SK-N-SH (cell line): ENCODE measurements around the gene GBX2. TPM values are rescaled to one million over a fixed set of nuclear protein-coding genes. Genes with fewer than 3 reads are reported as not detected.
A peak's percentile ranks its signal among the peaks of the same experiment; 100 is the strongest.

Experiments used
- CTCF ChIA-PET: fragments of 300-600, 350-600 bp; formaldehyde crosslinking; extraction: SDS; loops from one replicate; lab custom pipeline; 2021; lab: Yijun Ruan, JAX
- POLR2A ChIA-PET: fragments of 350-600 bp; sonication (Branson Sonifier 250); formaldehyde crosslinking; extraction: SDS; loops from one replicate; lab custom pipeline; 2020; ENCODE audit warnings: antibody characterized with exemption, inconsistent platforms; lab: Yijun Ruan, JAX
- DNase-seq: peaks from one replicate; pipeline ENCODE4 v3.0.0; 2012
- H2AFZ ChIP-seq: fragments of 200-600 bp; sonication (generic); 2 replicates; pipeline ENCODE4 v1.8.1; 2016; ENCODE audit warnings: antibody characterized with exemption, mild to moderate bottlenecking, low read depth
- H3F3A ChIP-seq: fragments of 200-600 bp; sonication (generic); replicated peaks from 2 replicates; pipeline ENCODE3; 2016; ENCODE audit warnings: antibody characterized with exemption, mild to moderate bottlenecking; ENCODE audit not compliant: insufficient read depth
- H3K27ac ChIP-seq, 2 experiments: fragments of 200-500 bp in 1 of 2; fragments of 200-600 bp in 1 of 2; sonication (Bioruptor generic) in 1 of 2; sonication (generic), shearing (Covaris generic) in 1 of 2; 2 replicates each; pipeline versions ENCODE4 v1.5.1 to v1.6.1; 2014 to 2016; ENCODE audit warnings: low read depth in 2 of 2, inconsistent platforms in 1 of 2, low read length in 1 of 2, mild to moderate bottlenecking in 1 of 2, mixed read lengths in 1 of 2
- H3K27me3 ChIP-seq: fragments of 200-600 bp; sonication (generic), shearing (Covaris generic); 2 replicates; pipeline ENCODE4 v1.6.1; 2016; ENCODE audit warnings: mixed run types; ENCODE audit not compliant: insufficient read depth
- H3K36me3 ChIP-seq, 2 experiments: fragments of 200-500 bp in 1 of 2; fragments of 200-600 bp in 1 of 2; sonication (Bioruptor generic) in 1 of 2; sonication (generic) in 1 of 2; replicated peaks in 1 of 2; 2 replicates each; pipeline versions ENCODE3 to v1.5.1; 2014 to 2016; ENCODE audit warnings: low read length in 1 of 2, mild to moderate bottlenecking in 1 of 2; ENCODE audit not compliant: insufficient read depth in 2 of 2, control insufficient read depth in 1 of 2
- H3K4me1 ChIP-seq, 2 experiments: fragments of 200-500 bp in 1 of 2; fragments of 200-600 bp in 1 of 2; sonication (Bioruptor generic) in 1 of 2; sonication (generic), shearing (Covaris generic) in 1 of 2; 2 replicates each; pipeline versions ENCODE4 v1.5.1 to v1.6.1; 2014 to 2016; ENCODE audit warnings: low read depth in 1 of 2, low read length in 1 of 2, mixed run types in 1 of 2; ENCODE audit not compliant: insufficient read depth in 2 of 2, control insufficient read depth in 1 of 2
- H3K4me2 ChIP-seq: fragments of 200-600 bp; sonication (generic), shearing (Covaris generic); 2 replicates; pipeline ENCODE4 v1.6.1; 2017; ENCODE audit warnings: mixed run types
- H3K4me3 ChIP-seq, 2 experiments: fragments of 200-500 bp in 1 of 2; fragments of 200-600 bp in 1 of 2; sonication (Bioruptor generic) in 1 of 2; sonication (generic), shearing (Covaris generic) in 1 of 2; 2 replicates each; pipeline versions ENCODE4 v1.5.1 to v1.8.1; 2014 to 2016; ENCODE audit warnings: low read depth in 2 of 2, inconsistent platforms in 1 of 2, low read length in 1 of 2, mild to moderate bottlenecking in 1 of 2, mixed read lengths in 1 of 2, moderate library complexity in 1 of 2
- H3K79me2 ChIP-seq: fragments of 200-600 bp; sonication (generic); 2 replicates; pipeline ENCODE4 v1.8.1; 2017; ENCODE audit warnings: mild to moderate bottlenecking; ENCODE audit not compliant: insufficient read depth
- H3K9ac ChIP-seq: fragments of 200-600 bp; sonication (generic); 2 replicates; pipeline ENCODE4 v1.6.1; 2017; ENCODE audit warnings: mixed run types
- H3K9me2 ChIP-seq: fragments of 200-600 bp; sonication (generic); 2 replicates; pipeline ENCODE4 v1.6.1; 2017; ENCODE audit warnings: mixed run types
- H3K9me3 ChIP-seq: fragments of 200-600 bp; sonication (generic); 2 replicates; pipeline ENCODE4 v1.6.1; 2017; ENCODE audit warnings: mixed run types, mild to moderate bottlenecking, moderate library complexity
- H4K20me1 ChIP-seq: fragments of 200-600 bp; sonication (generic); 2 replicates; pipeline ENCODE4 v1.6.1; 2017; ENCODE audit warnings: mild to moderate bottlenecking, mixed run types; ENCODE audit not compliant: insufficient read depth
- EP300 ChIP-seq, 2 experiments: IDR thresholded peaks; 2 replicates each; pipeline versions ENCODE4 v1.4.0 to v1.6.1; 2012; ENCODE audit warnings: borderline replicate concordance in 1 of 2, low read depth in 1 of 2, low read length in 1 of 2
- FOSL2 ChIP-seq: IDR thresholded peaks from 2 replicates; pipeline ENCODE4 v1.4.0; 2012; ENCODE audit warnings: low read depth, mild to moderate bottlenecking, moderate library complexity, borderline replicate concordance
- GATA2 ChIP-seq: sonication (generic); formaldehyde crosslinking; IDR thresholded peaks from 2 replicates; pipeline ENCODE4 v1.5.0; 2020; ENCODE audit warnings: mild to moderate bottlenecking, missing genetic modification reagents
- JUND ChIP-seq: IDR thresholded peaks from 2 replicates; pipeline ENCODE4 v1.4.0; 2012
- MEF2A ChIP-seq: IDR thresholded peaks from 2 replicates; pipeline ENCODE4 v1.4.0; 2012; ENCODE audit warnings: low read depth, borderline replicate concordance
- PBX3 ChIP-seq: IDR thresholded peaks from 2 replicates; pipeline ENCODE4; 2012
- RAD21 ChIP-seq: IDR thresholded peaks from 2 replicates; pipeline ENCODE4 v1.6.1; 2012; ENCODE audit warnings: mild to moderate bottlenecking, low read length
- RCOR1 ChIP-seq: fragments of 150-350 bp; IDR thresholded peaks from 2 replicates; pipeline ENCODE4 v1.6.1; 2017; ENCODE audit warnings: antibody characterized with exemption, low read length
- RXRA ChIP-seq: IDR thresholded peaks from 2 replicates; pipeline ENCODE4 v1.4.0; 2012; ENCODE audit warnings: low read depth, mild to moderate bottlenecking, borderline replicate concordance
- SMC3 ChIP-seq: IDR thresholded peaks from 2 replicates; pipeline ENCODE4 v1.6.1; 2012; ENCODE audit warnings: low read depth, low read length, improper control_type of control experiment
- TAF1 ChIP-seq: IDR thresholded peaks from 2 replicates; pipeline ENCODE4 v1.6.1; 2012; ENCODE audit warnings: low read depth, mild to moderate bottlenecking, low read length, moderate library complexity, borderline replicate concordance
- TCF12 ChIP-seq: IDR thresholded peaks from 2 replicates; pipeline ENCODE4 v1.4.0; 2012
- TEAD4 ChIP-seq: IDR thresholded peaks from 2 replicates; pipeline ENCODE4 v1.4.0; 2012; ENCODE audit warnings: mild to moderate bottlenecking, borderline replicate concordance; ENCODE audit not compliant: insufficient read depth
- YY1 ChIP-seq: IDR thresholded peaks from 2 replicates; pipeline ENCODE4 v1.4.0; 2012; ENCODE audit warnings: low read depth, mild to moderate bottlenecking
- WGBS: methylation state at CpG from one replicate; pipeline ENCODE4 v1.1.6; 2017; ENCODE audit warnings: low lambda C conversion rate; 5-methylcytosine and 5-hydroxymethylcytosine counted together
- polyA plus RNA-seq, 3 experiments: library from polyadenylated mRNA; depleted of rRNA; stranded (reverse); fragments of >200 nt; gene quantifications; 2 replicates each; pipeline ENCODE4 v1.2.3, GENCODE V29; 2012

GBX2 gene
- polyA plus RNA-seq, 1 of the 3 experiments (the other 2 are of a cell fraction) = 0.16 TPM

- Histone ChIP-seq H3K36me3 (no peaks in the 10 kb centered on the region), H3K4me2 (peak overlapping the region; percentile 71; the same call in 1 of the 2 replicates), H3F3A (no peaks in the 10 kb centered on the region), H3K27ac (no peak overlapping the region), H3K9me3 (no peaks in the 10 kb centered on the region), H3K4me3 (peak overlapping the region; percentile 27 to 52), H3K4me1 (peaks cover 0 to 12% of the 10 kb centered on the region in 2 experiments; a peak in 2 of 4 replicates), H3K27me3 (peaks cover 45% of the 10 kb centered on the region), H2AFZ (peak overlapping the region; percentile 70; the same call in 1 of the 2 replicates), H3K9ac (no peak overlapping the region), H3K9me2 (no peaks in the 10 kb centered on the region), H4K20me1 (no peaks in the 10 kb centered on the region), H3K79me2 (no peaks in the 10 kb centered on the region)
- DNase-seq = no peak
- 61% methylated on average over 33 of the region's 59 CpGs for WGBS
- ChIA-PET CTCF (interaction anchor here (1.3 to 3.7 kb wide), 4 partner anchors 14 to 384 kb away, joined by 3 to 28 read pairs (median 8); no protein-coding TSS in a partner anchor), POLR2A (no interaction called here)
- no peak for TF ChIP-seq JUND
These were observed 4.5 kb downstream of the GBX2 start for GRCh38 chr2:236163471-236164200.

- Histone ChIP-seq H3K4me3 (no peak overlapping the region), H3K9me3 (no peaks in the 10 kb centered on the region), H3K27me3 (peaks cover 38% of the 10 kb centered on the region), H3K36me3 (no peaks in the 10 kb centered on the region), H3F3A (no peaks in the 10 kb centered on the region), H3K4me1 (peaks cover 0 to 12% of the 10 kb centered on the region in 2 experiments; a peak in 2 of 4 replicates), H3K4me2 (no peak overlapping the region), H3K27ac (no peak overlapping the region), H3K79me2 (no peaks in the 10 kb centered on the region), H3K9ac (no peak overlapping the region), H4K20me1 (no peaks in the 10 kb centered on the region), H3K9me2 (no peaks in the 10 kb centered on the region), H2AFZ (no peak overlapping the region)
- TF ChIP-seq EP300 (IDR thresholded peaks at IDR 0.05; ENCODE audit: borderline replicate concordance in 1 of 2, low read depth in 1 of 2, low read length in 1 of 2) (no peak), TCF12 (no peak), FOSL2 (no peak), JUND (no peak), YY1 (no peak), RAD21 (no peak), GATA2 (CRISPR knock-in tag) (no peak), RCOR1 (no peak), PBX3 (no peak), MEF2A (no peak), TEAD4 (no peak), SMC3 (no peak), RXRA (no peak), TAF1 (no peak)
- DNase-seq = no peak
- WGBS = 64% methylated on average over 13 of the region's 33 CpGs
- ChIA-PET POLR2A (no interaction called here), CTCF (interaction anchor here (1.3 to 3.7 kb wide), 4 partner anchors 14 to 384 kb away, joined by 3 to 28 read pairs (median 8); no protein-coding TSS in a partner anchor)
These were observed 5.2 kb downstream of the GBX2 start for GRCh38 chr2:236162882-236163470.
